MM.1S (cell line): Measurements from ENCODE around the gene CAPN10.

Experiments used
- CTCF ChIP-seq: fragments of 300-600 bp; sonication (generic); IDR thresholded peaks from 2 replicates; pipeline ENCODE4 v1.5.1; 2016; ENCODE audit warnings: antibody characterized with exemption, low read length, mixed read lengths
- EZH2phosphoT487 ChIP-seq: fragments of 300-600 bp; sonication (generic); IDR thresholded peaks from 2 replicates; pipeline ENCODE4 v1.6.1; 2018; ENCODE audit warnings: antibody characterized with exemption, low read length

DNA sequence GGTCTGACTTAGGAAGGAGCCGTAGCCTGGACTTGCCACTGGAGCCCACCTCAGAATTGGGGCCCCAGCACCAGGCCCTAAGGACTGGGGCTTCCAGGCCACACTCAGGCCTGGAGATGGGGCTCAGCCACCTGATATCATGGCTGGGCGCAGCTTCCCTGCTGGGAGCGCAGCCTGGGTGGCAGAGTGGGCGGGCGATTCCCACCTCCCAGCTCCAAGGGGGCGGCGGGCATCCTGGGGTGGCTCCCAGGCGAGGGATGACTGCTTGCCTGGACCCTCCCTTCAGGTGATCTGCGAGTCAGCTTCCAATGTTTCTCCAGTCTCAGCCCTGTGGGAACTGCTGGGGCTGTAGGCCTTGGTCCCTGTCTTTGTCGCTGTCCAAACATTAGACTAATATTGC is 58.8 kb downstream of the CAPN10 start:
- TF ChIP-seq CTCF (no peak), EZH2phosphoT487 (no peak)
